H1 (cell line): ENCODE results near the gene ALOX15. TPM values are rescaled to one million over a fixed set of nuclear protein-coding genes. Genes with fewer than 3 reads are reported as not detected.

Source experiments
- ASH2L ChIP-seq: fragments of 200-600, 300-600 bp; sonication (generic); IDR thresholded peaks from one replicate; pipeline ENCODE4 v1.7.1; 2017; ENCODE audit warnings: low read length
- BRCA1 ChIP-seq: IDR thresholded peaks from 2 replicates; pipeline ENCODE4 v1.6.1; 2012; ENCODE audit warnings: low read depth, low read length, improper control_type of control experiment
- CBX5 ChIP-seq: fragments of 300-800, 300-1000 bp; sonication (generic); IDR thresholded peaks from 2 replicates; pipeline ENCODE4 v1.7.1; 2016; ENCODE audit warnings: antibody characterized with exemption, low read length, low read depth
- CHD1 ChIP-seq: IDR thresholded peaks from 2 replicates; pipeline ENCODE4 v1.6.1; 2012; ENCODE audit warnings: low read depth, low read length, improper control_type of control experiment
- CHD7 ChIP-seq: fragments of 300-600 bp; sonication (generic); IDR thresholded peaks from 2 replicates; pipeline ENCODE4 v1.7.1; 2012; ENCODE audit warnings: low read length, moderate library complexity, mild to moderate bottlenecking, inconsistent platforms; ENCODE audit not compliant: insufficient replicate concordance
- EP300 ChIP-seq, 2 experiments: IDR thresholded peaks; 1 replicate in 1 of 2; 2 replicates in 1 of 2; pipeline ENCODE4 v1.6.1; 2011 to 2012; ENCODE audit warnings: low read depth in 2 of 2, low read length in 2 of 2, mild to moderate bottlenecking in 2 of 2, borderline replicate concordance in 1 of 2, inconsistent platforms in 1 of 2, moderate library complexity in 1 of 2
- GTF2F1 ChIP-seq: IDR thresholded peaks from 2 replicates; pipeline ENCODE4 v1.6.1; 2012; ENCODE audit warnings: low read depth, low read length, improper control_type of control experiment, borderline replicate concordance
- HDAC6 ChIP-seq: IDR thresholded peaks from one replicate; pipeline ENCODE4 v1.7.1; 2012; ENCODE audit warnings: low read depth, mild to moderate bottlenecking, inconsistent platforms, low read length, moderate library complexity
- PHF8 ChIP-seq: fragments of 200-600 bp; sonication (generic); conservative IDR thresholded peaks from 2 replicates; pipeline ENCODE4 v1.7.1; 2012; ENCODE audit warnings: low read depth, mild to moderate bottlenecking, inconsistent platforms, low read length, moderate library complexity
- SIN3A ChIP-seq, 2 experiments: IDR thresholded peaks in 1 of 2; conservative IDR thresholded peaks in 1 of 2; 2 replicates each; pipeline ENCODE4 v1.6.1; 2011 to 2012; ENCODE audit warnings: low read length in 2 of 2, improper control_type of control experiment in 1 of 2, low read depth in 1 of 2, mild to moderate bottlenecking in 1 of 2
- SRF ChIP-seq: IDR thresholded peaks from 2 replicates; pipeline ENCODE4 v1.6.1; 2011; ENCODE audit warnings: mild to moderate bottlenecking, low read depth, low read length, moderate library complexity
- TEAD4 ChIP-seq: IDR thresholded peaks from 2 replicates; pipeline ENCODE4 v1.6.1; 2012; ENCODE audit warnings: low read depth, low read length, inconsistent platforms, mixed read lengths
- polyA plus RNA-seq, 7 experiments: library from polyadenylated mRNA; depleted of rRNA in 3 of 7; stranded (reverse) in 5 of 7; unstranded in 2 of 7; fragments of >200 nt in 5 of 7; fragments of 200-250 nt in 2 of 7; gene quantifications; 1 replicate in 5 of 7; 2 replicates in 1 of 7; 4 replicates in 1 of 7; pipeline versions ENCODE4 v1.2.1 to v1.2.3, GENCODE V29; 2011 to 2013; ENCODE audit warnings: missing spikeins in 2 of 7, mixed read lengths in 2 of 7
- total RNA-seq: library from RNA; stranded (reverse); fragmentation: NEBNext Ultra II Directional; extraction: Animal tissue kit (Norgen Biotek cat#: 25700); gene quantifications from 2 replicates; pipeline ENCODE4 v1.2.1, GENCODE V29; 2021

Gene ALOX15
- total and polyA plus RNA-seq, 2 of the 8 experiments (the other 6 are each of a cell fraction or from before 2014, with no cell fraction given) = 1.5 to 1.7 TPM

- TF ChIP-seq CHD7 (no peak), PHF8 (no peak), CBX5 (no peak), CHD1 (no peak), ASH2L (no peak), GTF2F1 (no peak), TEAD4 (no peak), SRF (no peak), BRCA1 (no peak), EP300 (IDR thresholded peaks at IDR 0.05; ENCODE audit: borderline replicate concordance in 1 of 2, low read depth in 2 of 2, low read length in 2 of 2) (no peak), SIN3A (conservative IDR thresholded peaks at IDR 0.05 in 1 of 2, IDR thresholded peaks at IDR 0.05 in 1 of 2; ENCODE audit: low read depth in 1 of 2, low read length in 2 of 2) (no peak), HDAC6 (no peak)
Measured at GRCh38 chr17:4634976-4635375, 6.5 kb downstream of the ALOX15 start (continued).
